Breast epithelium (tissue), 3 donors: ENCODE measurements around the gene RAI1.

Experiments
- CTCF ChIP-seq, 3 donors: fragments of 450-650 bp; IDR thresholded peaks; one replicate each; pipeline ENCODE4 v1.5.1; 2016 to 2017; ENCODE audit warnings: antibody characterized with exemption in 3 of 3, mild to moderate bottlenecking in 3 of 3, moderate library complexity in 3 of 3
- POLR2AphosphoS5 ChIP-seq, 3 donors: sonication (generic); formaldehyde crosslinking; IDR thresholded peaks; one replicate each; pipeline ENCODE4 v1.6.1; 2017; ENCODE audit warnings: antibody characterized with exemption in 3 of 3

- no peak for TF ChIP-seq CTCF (IDR thresholded peaks at IDR 0.05)
- TF ChIP-seq POLR2AphosphoS5 (IDR thresholded peaks at IDR 0.05): no peak
Measured at GRCh38 chr17:17766744-17767120, 85.5 kb downstream of the RAI1 start.
